ENCODE data around the gene CRK. TPM values are rescaled to one million over a fixed set of nuclear protein-coding genes. Genes with fewer than 3 reads are reported as not detected.

CRK gene
- total RNA-seq, 1 donor from 2014 or later = 83.5 TPM

- Mint-ChIP-seq H3K36me3 (ENCODE audit: low read depth, unreplicated experiment) (peaks cover 20% of the 10 kb centered on the region), H3K9me3 (ENCODE audit: unreplicated experiment) (peaks cover 5% of the 10 kb centered on the region), H3K4me3 (ENCODE audit: unreplicated experiment) (peak overlapping the region; percentile 35), H3K27me3 (ENCODE audit: low read depth, unreplicated experiment) (no peaks in the 10 kb centered on the region), H3K27ac (ENCODE audit: unreplicated experiment) (no peak overlapping the region), H3K4me1 (ENCODE audit: low read depth, unreplicated experiment) (peaks cover 7% of the 10 kb centered on the region)
- Histone ChIP-seq H4K20me1 (ENCODE audit: insufficient read depth, low read length) (no peaks in the 10 kb centered on the region), H3K4me1 (ENCODE audit: insufficient read depth, low read length) (peaks cover 22% of the 10 kb centered on the region), H3K4me2 (ENCODE audit: low read length) (no peak overlapping the region), H3K27me3 (ENCODE audit: insufficient read depth, low read length) (no peaks in the 10 kb centered on the region), H3K79me2 (ENCODE audit: insufficient read depth, low read length) (no peaks in the 10 kb centered on the region), H3K9me3 (ENCODE audit: insufficient read depth, low read depth, low read length) (no peaks in the 10 kb centered on the region), H3K9ac (ENCODE audit: low read length) (no peak overlapping the region), H3K4me3 (ENCODE audit: insufficient read depth, low read depth, low read length) (no peak overlapping the region), H3K36me3 (ENCODE audit: insufficient read depth, low read length) (peaks cover 3% of the 10 kb centered on the region), H2AFZ (ENCODE audit: low read depth, low read length) (no peak overlapping the region), H3K27ac (ENCODE audit: low read depth, low read length) (no peak overlapping the region)
- FAIRE-seq = no peak
- no peak for DNase-seq (ENCODE audit: low read depth)
- TF ChIP-seq CTCF (IDR thresholded peaks at IDR 0.05; ENCODE audit: insufficient read depth, low read depth, low read length) = no peak
- TF ChIP-seq EZH2 (IDR thresholded peaks at IDR 0.05; ENCODE audit: insufficient read depth, low read length) = no peak
Measured at GRCh38 chr17:1461198-1461944, 5.3 kb upstream of the CRK start.

GRCh38 chr17:1460233-1460632 is 4.2 kb upstream of the CRK start:
- H3K4me2 ChIP-seq (ENCODE audit: low read length) = no peak overlapping the region
- Mint-ChIP-seq H3K9me3 (ENCODE audit: unreplicated experiment) (peaks cover 5% of the 10 kb centered on the region), H3K36me3 (ENCODE audit: low read depth, unreplicated experiment) (peaks cover 20% of the 10 kb centered on the region), H3K4me3 (ENCODE audit: unreplicated experiment) (no peak overlapping the region), H3K27ac (ENCODE audit: unreplicated experiment) (peak overlapping the region; percentile 10), H3K27me3 (ENCODE audit: low read depth, unreplicated experiment) (no peaks in the 10 kb centered on the region), H3K4me1 (ENCODE audit: low read depth, unreplicated experiment) (peaks cover 7% of the 10 kb centered on the region)
- H3K4me1 ChIP-seq (ENCODE audit: insufficient read depth, low read length) = peaks cover 23% of the 10 kb centered on the region
- H3K9ac ChIP-seq (ENCODE audit: low read length) = no peak overlapping the region
- peaks cover 5% of the 10 kb centered on the region for H4K20me1 ChIP-seq (ENCODE audit: insufficient read depth, low read length)
- H3K4me3 ChIP-seq (ENCODE audit: insufficient read depth, low read depth, low read length) = no peak overlapping the region
- H3K27me3 ChIP-seq (ENCODE audit: insufficient read depth, low read length) = no peaks in the 10 kb centered on the region
- no peaks in the 10 kb centered on the region for H3K9me3 ChIP-seq (ENCODE audit: insufficient read depth, low read depth, low read length)
- H3K79me2 ChIP-seq (ENCODE audit: insufficient read depth, low read length) = peaks cover 8% of the 10 kb centered on the region
- H2AFZ ChIP-seq (ENCODE audit: low read depth, low read length) = no peak overlapping the region
- no peaks in the 10 kb centered on the region for H3K36me3 ChIP-seq (ENCODE audit: insufficient read depth, low read length)
- H3K27ac ChIP-seq (ENCODE audit: low read depth, low read length) = no peak overlapping the region
- DNase-seq (ENCODE audit: low read depth) (no peak), FAIRE-seq (no peak)
- TF ChIP-seq EZH2 (IDR thresholded peaks at IDR 0.05; ENCODE audit: insufficient read depth, low read length) = no peak
- no peak for TF ChIP-seq CTCF (IDR thresholded peaks at IDR 0.05; ENCODE audit: insufficient read depth, low read depth, low read length)

GRCh38 chr17:1455291-1455796 is 688 bp downstream of the CRK start:
- Histone ChIP-seq H3K27me3 (ENCODE audit: insufficient read depth, low read length) (no peaks in the 10 kb centered on the region), H2AFZ (ENCODE audit: low read depth, low read length) (no peak overlapping the region), H3K27ac (ENCODE audit: low read depth, low read length) (peak overlapping the region; percentile 95), H3K9me3 (ENCODE audit: insufficient read depth, low read depth, low read length) (no peaks in the 10 kb centered on the region), H3K4me2 (ENCODE audit: low read length) (peak overlapping the region; percentile 97), H3K9ac (ENCODE audit: low read length) (peak overlapping the region; percentile 97), H3K4me1 (ENCODE audit: insufficient read depth, low read length) (peaks cover 17% of the 10 kb centered on the region), H4K20me1 (ENCODE audit: insufficient read depth, low read length) (peaks cover 52% of the 10 kb centered on the region), H3K4me3 (ENCODE audit: insufficient read depth, low read depth, low read length) (peak overlapping the region; percentile 88), H3K36me3 (ENCODE audit: insufficient read depth, low read length) (no peaks in the 10 kb centered on the region), H3K79me2 (ENCODE audit: insufficient read depth, low read length) (peaks cover 56% of the 10 kb centered on the region)
- Mint-ChIP-seq H3K27me3 (ENCODE audit: low read depth, unreplicated experiment) (no peaks in the 10 kb centered on the region), H3K4me3 (ENCODE audit: unreplicated experiment) (peak overlapping the region; percentile 96), H3K27ac (ENCODE audit: unreplicated experiment) (peak overlapping the region; percentile 98), H3K36me3 (ENCODE audit: low read depth, unreplicated experiment) (peaks cover 14% of the 10 kb centered on the region), H3K9me3 (ENCODE audit: unreplicated experiment) (no peaks in the 10 kb centered on the region), H3K4me1 (ENCODE audit: low read depth, unreplicated experiment) (peaks cover 23% of the 10 kb centered on the region)
- FAIRE-seq (no peak), DNase-seq (ENCODE audit: low read depth) (peak; percentile 51)
- peak; percentile 45 for TF ChIP-seq CTCF (IDR thresholded peaks at IDR 0.05; ENCODE audit: insufficient read depth, low read depth, low read length)
- no peak for TF ChIP-seq EZH2 (IDR thresholded peaks at IDR 0.05; ENCODE audit: insufficient read depth, low read length)

All from astrocyte (in vitro differentiated cells and primary cell).